A549 (cell line): Measurements from ENCODE around the gene KLF3.

ENCODE experiments used
- RNF2 ChIP-seq: fragments of 200-600 bp; sonication (generic); IDR thresholded peaks from 2 replicates; pipeline ENCODE4 v1.6.1; 2016; ENCODE audit warnings: low read depth, mild to moderate bottlenecking, antibody characterized with exemption, moderate library complexity, borderline replicate concordance
- ZFP36 ChIP-seq: fragments of 450-650 bp; IDR thresholded peaks from 2 replicates; pipeline ENCODE4 v1.6.1; 2014; ENCODE audit warnings: borderline replicate concordance; ENCODE audit not compliant: partially characterized antibody
- TF ChIP-seq, protein P1 (sequence below): fragments of >200 bp; sonication (Bioruptor Twin); formaldehyde crosslinking; IDR thresholded peaks from 3 replicates; pipeline ENCODE4 v1.5.1; 2016
- TF ChIP-seq, protein P2 (sequence below): IDR thresholded peaks from 2 replicates; pipeline ENCODE4 v1.6.1; 2012

DNA sequence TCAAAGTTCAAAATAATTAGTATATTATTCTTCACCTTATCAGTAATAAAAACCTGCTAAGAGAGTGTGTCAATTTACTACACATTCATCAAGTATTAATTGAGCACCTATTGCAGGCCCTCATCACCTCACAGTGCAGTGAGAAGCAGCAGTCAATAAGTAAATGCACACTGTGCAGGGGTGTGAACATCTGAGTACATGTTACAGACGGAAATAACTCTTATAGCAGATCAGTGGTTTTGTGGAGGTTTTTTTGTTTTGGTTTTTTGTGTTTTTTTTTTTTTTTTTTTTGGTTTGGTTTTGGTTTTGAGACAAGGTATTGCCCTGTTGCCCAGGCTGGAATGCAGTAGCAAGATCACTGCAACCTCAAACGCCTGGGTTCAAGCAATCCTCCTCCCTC, 20.3 kb downstream of the KLF3 start:
- TF ChIP-seq, protein P1, sequence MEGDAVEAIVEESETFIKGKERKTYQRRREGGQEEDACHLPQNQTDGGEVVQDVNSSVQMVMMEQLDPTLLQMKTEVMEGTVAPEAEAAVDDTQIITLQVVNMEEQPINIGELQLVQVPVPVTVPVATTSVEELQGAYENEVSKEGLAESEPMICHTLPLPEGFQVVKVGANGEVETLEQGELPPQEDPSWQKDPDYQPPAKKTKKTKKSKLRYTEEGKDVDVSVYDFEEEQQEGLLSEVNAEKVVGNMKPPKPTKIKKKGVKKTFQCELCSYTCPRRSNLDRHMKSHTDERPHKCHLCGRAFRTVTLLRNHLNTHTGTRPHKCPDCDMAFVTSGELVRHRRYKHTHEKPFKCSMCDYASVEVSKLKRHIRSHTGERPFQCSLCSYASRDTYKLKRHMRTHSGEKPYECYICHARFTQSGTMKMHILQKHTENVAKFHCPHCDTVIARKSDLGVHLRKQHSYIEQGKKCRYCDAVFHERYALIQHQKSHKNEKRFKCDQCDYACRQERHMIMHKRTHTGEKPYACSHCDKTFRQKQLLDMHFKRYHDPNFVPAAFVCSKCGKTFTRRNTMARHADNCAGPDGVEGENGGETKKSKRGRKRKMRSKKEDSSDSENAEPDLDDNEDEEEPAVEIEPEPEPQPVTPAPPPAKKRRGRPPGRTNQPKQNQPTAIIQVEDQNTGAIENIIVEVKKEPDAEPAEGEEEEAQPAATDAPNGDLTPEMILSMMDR: no peak
- TF ChIP-seq ZFP36 (no peak), RNF2 (no peak)
- TF ChIP-seq, protein P2, sequence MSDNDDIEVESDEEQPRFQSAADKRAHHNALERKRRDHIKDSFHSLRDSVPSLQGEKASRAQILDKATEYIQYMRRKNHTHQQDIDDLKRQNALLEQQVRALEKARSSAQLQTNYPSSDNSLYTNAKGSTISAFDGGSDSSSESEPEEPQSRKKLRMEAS: no peak
